Brain pericyte (primary cell): ENCODE measurements around the gene ZNF844.
A peak's percentile ranks its signal among the peaks of the same experiment; 100 is the strongest.
"Not testable (repeated sequence)": the region's sequence is repeated elsewhere in the genome, so short reads cannot be mapped to it uniquely, and the experiment has no call there.

ENCODE experiments used
- DNase-seq: peaks from one replicate; pipeline ENCODE4 v3.0.0-alpha.2; 2012; ENCODE audit warnings: low read depth, low spot score

ZNF844 gene

GRCh38 chr19:12092065-12092867, 27.7 kb downstream of the ZNF844 start:
- DNase-seq, result peak; percentile 50

GRCh38 chr19:12092956-12093355, 28.4 kb downstream of the ZNF844 start:
- no peak for DNase-seq

GRCh38 chr19:12093777-12094176, 29.2 kb downstream of the ZNF844 start:
- no peak for DNase-seq

- DNase-seq, result no peak
Measured at GRCh38 chr19:12095111-12095790, 30.7 kb downstream of the ZNF844 start.

GRCh38 chr19:12098040-12098439, 33.5 kb downstream of the ZNF844 start:
- DNase-seq, result no peak

GRCh38 chr19:12103909-12104308, 39.4 kb downstream of the ZNF844 start:
- DNase-seq, result not testable (repeated sequence)

GRCh38 chr19:12111176-12111575, 46.6 kb downstream of the ZNF844 start:
- no peak for DNase-seq

GRCh38 chr19:12111943-12112637, 47.6 kb downstream of the ZNF844 start:
- DNase-seq, result no peak

GRCh38 chr19:12112701-12113100, 48.2 kb downstream of the ZNF844 start:
- no peak for DNase-seq

- no peak for DNase-seq
Measured at GRCh38 chr19:12113121-12113520, 48.6 kb downstream of the ZNF844 start.

- DNase-seq, result no peak
Measured at GRCh38 chr19:12117201-12117970, 52.9 kb downstream of the ZNF844 start.

GRCh38 chr19:12126707-12127106, 62.2 kb downstream of the ZNF844 start:
- DNase-seq, result no peak
